SK-N-SH (cell line): Measurements from ENCODE around the gene ITGAV. TPM values are rescaled to one million over a fixed set of nuclear protein-coding genes. Genes with fewer than 3 reads are reported as not detected.

ENCODE experiments used
- CTCF ChIA-PET: fragments of 300-600, 350-600 bp; formaldehyde crosslinking; extraction: SDS; loops from one replicate; lab custom pipeline; 2021; lab: Yijun Ruan, JAX
- POLR2A ChIA-PET: fragments of 350-600 bp; sonication (Branson Sonifier 250); formaldehyde crosslinking; extraction: SDS; loops from one replicate; lab custom pipeline; 2020; ENCODE audit warnings: antibody characterized with exemption, inconsistent platforms; lab: Yijun Ruan, JAX
- DNase-seq: peaks from one replicate; pipeline ENCODE4 v3.0.0; 2012
- H2AFZ ChIP-seq: fragments of 200-600 bp; sonication (generic); 2 replicates; pipeline ENCODE4 v1.8.1; 2016; ENCODE audit warnings: antibody characterized with exemption, mild to moderate bottlenecking, low read depth
- H3F3A ChIP-seq: fragments of 200-600 bp; sonication (generic); replicated peaks from 2 replicates; pipeline ENCODE3; 2016; ENCODE audit warnings: antibody characterized with exemption, mild to moderate bottlenecking; ENCODE audit not compliant: insufficient read depth
- H3K27ac ChIP-seq, 2 experiments: fragments of 200-500 bp in 1 of 2; fragments of 200-600 bp in 1 of 2; sonication (Bioruptor generic) in 1 of 2; sonication (generic), shearing (Covaris generic) in 1 of 2; 2 replicates each; pipeline versions ENCODE4 v1.5.1 to v1.6.1; 2014 to 2016; ENCODE audit warnings: low read depth in 2 of 2, inconsistent platforms in 1 of 2, low read length in 1 of 2, mild to moderate bottlenecking in 1 of 2, mixed read lengths in 1 of 2
- H3K27me3 ChIP-seq: fragments of 200-600 bp; sonication (generic), shearing (Covaris generic); 2 replicates; pipeline ENCODE4 v1.6.1; 2016; ENCODE audit warnings: mixed run types; ENCODE audit not compliant: insufficient read depth
- H3K36me3 ChIP-seq, 2 experiments: fragments of 200-500 bp in 1 of 2; fragments of 200-600 bp in 1 of 2; sonication (Bioruptor generic) in 1 of 2; sonication (generic) in 1 of 2; replicated peaks in 1 of 2; 2 replicates each; pipeline versions ENCODE3 to v1.5.1; 2014 to 2016; ENCODE audit warnings: low read length in 1 of 2, mild to moderate bottlenecking in 1 of 2; ENCODE audit not compliant: insufficient read depth in 2 of 2, control insufficient read depth in 1 of 2
- H3K4me1 ChIP-seq, 2 experiments: fragments of 200-500 bp in 1 of 2; fragments of 200-600 bp in 1 of 2; sonication (Bioruptor generic) in 1 of 2; sonication (generic), shearing (Covaris generic) in 1 of 2; 2 replicates each; pipeline versions ENCODE4 v1.5.1 to v1.6.1; 2014 to 2016; ENCODE audit warnings: low read depth in 1 of 2, low read length in 1 of 2, mixed run types in 1 of 2; ENCODE audit not compliant: insufficient read depth in 2 of 2, control insufficient read depth in 1 of 2
- H3K4me2 ChIP-seq: fragments of 200-600 bp; sonication (generic), shearing (Covaris generic); 2 replicates; pipeline ENCODE4 v1.6.1; 2017; ENCODE audit warnings: mixed run types
- H3K4me3 ChIP-seq, 2 experiments: fragments of 200-500 bp in 1 of 2; fragments of 200-600 bp in 1 of 2; sonication (Bioruptor generic) in 1 of 2; sonication (generic), shearing (Covaris generic) in 1 of 2; 2 replicates each; pipeline versions ENCODE4 v1.5.1 to v1.8.1; 2014 to 2016; ENCODE audit warnings: low read depth in 2 of 2, inconsistent platforms in 1 of 2, low read length in 1 of 2, mild to moderate bottlenecking in 1 of 2, mixed read lengths in 1 of 2, moderate library complexity in 1 of 2
- H3K79me2 ChIP-seq: fragments of 200-600 bp; sonication (generic); 2 replicates; pipeline ENCODE4 v1.8.1; 2017; ENCODE audit warnings: mild to moderate bottlenecking; ENCODE audit not compliant: insufficient read depth
- H3K9ac ChIP-seq: fragments of 200-600 bp; sonication (generic); 2 replicates; pipeline ENCODE4 v1.6.1; 2017; ENCODE audit warnings: mixed run types
- H3K9me2 ChIP-seq: fragments of 200-600 bp; sonication (generic); 2 replicates; pipeline ENCODE4 v1.6.1; 2017; ENCODE audit warnings: mixed run types
- H3K9me3 ChIP-seq: fragments of 200-600 bp; sonication (generic); 2 replicates; pipeline ENCODE4 v1.6.1; 2017; ENCODE audit warnings: mixed run types, mild to moderate bottlenecking, moderate library complexity
- H4K20me1 ChIP-seq: fragments of 200-600 bp; sonication (generic); 2 replicates; pipeline ENCODE4 v1.6.1; 2017; ENCODE audit warnings: mild to moderate bottlenecking, mixed run types; ENCODE audit not compliant: insufficient read depth
- CTCF ChIP-seq: fragments of 200-600 bp; sonication (generic); IDR thresholded peaks from 2 replicates; pipeline ENCODE4 v1.6.1; 2017; ENCODE audit warnings: antibody characterized with exemption, mild to moderate bottlenecking, moderate library complexity
- ELF1 ChIP-seq: IDR thresholded peaks from 2 replicates; pipeline ENCODE4 v1.4.0; 2012
- EP300 ChIP-seq, 2 experiments: IDR thresholded peaks; 2 replicates each; pipeline versions ENCODE4 v1.4.0 to v1.6.1; 2012; ENCODE audit warnings: borderline replicate concordance in 1 of 2, low read depth in 1 of 2, low read length in 1 of 2
- FOSL2 ChIP-seq: IDR thresholded peaks from 2 replicates; pipeline ENCODE4 v1.4.0; 2012; ENCODE audit warnings: low read depth, mild to moderate bottlenecking, moderate library complexity, borderline replicate concordance
- FOXM1 ChIP-seq: IDR thresholded peaks from 2 replicates; pipeline ENCODE4 v1.4.0; 2012; ENCODE audit warnings: low read depth, mild to moderate bottlenecking
- GABPA ChIP-seq: IDR thresholded peaks from 2 replicates; pipeline ENCODE4 v1.4.0; 2012; ENCODE audit warnings: low read depth, mild to moderate bottlenecking
- MAX ChIP-seq: IDR thresholded peaks from 2 replicates; pipeline ENCODE4 v1.4.0; 2012; ENCODE audit warnings: low read depth
- MXI1 ChIP-seq: IDR thresholded peaks from 2 replicates; pipeline ENCODE4 v1.6.1; 2012; ENCODE audit warnings: mild to moderate bottlenecking, low read depth, low read length, improper control_type of control experiment
- POLR2AphosphoS5 ChIP-seq: IDR thresholded peaks from 2 replicates; pipeline ENCODE4 v1.6.1; 2012; ENCODE audit warnings: low read depth, low read length
- RFX5 ChIP-seq: IDR thresholded peaks from 2 replicates; pipeline ENCODE4 v1.6.1; 2012; ENCODE audit warnings: mild to moderate bottlenecking, improper control_type of control experiment, low read length
- SMC3 ChIP-seq: IDR thresholded peaks from 2 replicates; pipeline ENCODE4 v1.6.1; 2012; ENCODE audit warnings: low read depth, low read length, improper control_type of control experiment
- TAF1 ChIP-seq: IDR thresholded peaks from 2 replicates; pipeline ENCODE4 v1.6.1; 2012; ENCODE audit warnings: low read depth, mild to moderate bottlenecking, low read length, moderate library complexity, borderline replicate concordance
- USF1 ChIP-seq: IDR thresholded peaks from 2 replicates; pipeline ENCODE4 v1.4.0; 2012; ENCODE audit warnings: low read depth, borderline replicate concordance
- WGBS: methylation state at CpG from one replicate; pipeline ENCODE4 v1.1.6; 2017; ENCODE audit warnings: low lambda C conversion rate; 5-methylcytosine and 5-hydroxymethylcytosine counted together
- polyA plus RNA-seq, 3 experiments: library from polyadenylated mRNA; depleted of rRNA; stranded (reverse); fragments of >200 nt; gene quantifications; 2 replicates each; pipeline ENCODE4 v1.2.3, GENCODE V29; 2012

ITGAV gene
- polyA plus RNA-seq, 1 of the 3 experiments (the other 2 are of a cell fraction), result 24.3 TPM

- TF ChIP-seq TAF1 (peak; percentile 85), FOXM1 (no peak), MXI1 (peak; percentile 70; the same call in 1 of the 2 replicates), GABPA (peak; percentile 65), ELF1 (peak; percentile 71), SMC3 (no peak), RFX5 (no peak), MAX (peak; percentile 16), POLR2AphosphoS5 (peak; percentile 96)
Observed at GRCh38 chr2:186589612-186590349, at the start of gene ITGAV (continued).

GRCh38 chr2:186540941-186541340 lies 48.9 kb upstream of the ITGAV start:
- Histone ChIP-seq H3K4me2 (no peak overlapping the region), H2AFZ (peak overlapping the region; percentile 11; the same call in 1 of the 2 replicates)

More at GRCh38 chr2:186540941-186541340, 48.9 kb upstream of the ITGAV start:
- Histone ChIP-seq H3K4me1 (peaks cover 0 to 24% of the 10 kb centered on the region in 2 experiments; a peak in 3 of 4 replicates), H3K4me3 (no peak overlapping the region), H3K27me3 (no peaks in the 10 kb centered on the region), H3K27ac (peak overlapping the region; percentile 1 to 23; a peak in 2 of 4 replicates), H3K36me3 (no peaks in the 10 kb centered on the region), H3K9me3 (no peaks in the 10 kb centered on the region), H3K9ac (no peak overlapping the region), H3K79me2 (no peaks in the 10 kb centered on the region), H3K9me2 (no peaks in the 10 kb centered on the region), H4K20me1 (no peaks in the 10 kb centered on the region; the same call in 1 of the 2 replicates), H3F3A (peaks cover 34% of the 10 kb centered on the region)
- 61% methylated on average over 4 of the region's 4 CpGs for WGBS
- CTCF ChIA-PET, result no interaction called here
- POLR2A ChIA-PET, result no interaction called here
- no peak for DNase-seq
- no peak for TF ChIP-seq USF1
- TF ChIP-seq CTCF, result no peak
- no peak for TF ChIP-seq FOSL2
- no peak for TF ChIP-seq ELF1
- TF ChIP-seq MAX, result no peak
- TF ChIP-seq EP300 (IDR thresholded peaks at IDR 0.05; ENCODE audit: borderline replicate concordance in 1 of 2, low read depth in 1 of 2, low read length in 1 of 2), result no peak
- no peak for TF ChIP-seq FOXM1
